ENCODE measurements around the gene HS6ST3.
A peak's percentile ranks its signal among the peaks of the same experiment; 100 is the strongest.

The HS6ST3 gene

GRCh38 chr13:96199315-96199714 is 109.4 kb downstream of the HS6ST3 start:
- DNase-seq, result no peak

- no peak for DNase-seq
These were observed 110.9 kb downstream of the HS6ST3 start for GRCh38 chr13:96200810-96201209.

- DNase-seq, result no peak
These were observed 112.4 kb downstream of the HS6ST3 start for GRCh38 chr13:96202315-96202714.

GRCh38 chr13:96203471-96203870 is 113.6 kb downstream of the HS6ST3 start:
- DNase-seq, result no peak

- no peak for DNase-seq
These were observed 125.0 kb downstream of the HS6ST3 start for GRCh38 chr13:96214824-96215445.

- no peak for DNase-seq
These were observed 126.6 kb downstream of the HS6ST3 start for GRCh38 chr13:96216543-96216942.

GRCh38 chr13:96218475-96218874 is 128.6 kb downstream of the HS6ST3 start:
- no peak for DNase-seq

GRCh38 chr13:96221471-96221870 is 131.6 kb downstream of the HS6ST3 start:
- no peak for DNase-seq

- no peak for DNase-seq
These were observed 133.3 kb downstream of the HS6ST3 start for GRCh38 chr13:96223231-96223630.

- DNase-seq, result peak; percentile 7
These were observed 139.4 kb downstream of the HS6ST3 start for GRCh38 chr13:96229356-96229755.

GRCh38 chr13:96238241-96238640 is 148.3 kb downstream of the HS6ST3 start:
- no peak for DNase-seq

GRCh38 chr13:96238861-96239260 is 149.0 kb downstream of the HS6ST3 start:
- no peak for DNase-seq

GRCh38 chr13:96243376-96243775 is 153.5 kb downstream of the HS6ST3 start:
- DNase-seq, result no peak

GRCh38 chr13:96248103-96248502 is 158.2 kb downstream of the HS6ST3 start:
- no peak for DNase-seq

- no peak for DNase-seq
These were observed 159.1 kb downstream of the HS6ST3 start for GRCh38 chr13:96248996-96249395.

GRCh38 chr13:96252903-96253302 is 163.0 kb downstream of the HS6ST3 start:
- DNase-seq, result no peak

- DNase-seq, result no peak
These were observed 183.3 kb downstream of the HS6ST3 start for GRCh38 chr13:96273196-96273595.

GRCh38 chr13:96274046-96274445 is 184.1 kb downstream of the HS6ST3 start:
- peak; percentile 2 for DNase-seq

GRCh38 chr13:96279904-96280303 is 190.0 kb downstream of the HS6ST3 start:
- DNase-seq, result no peak

GRCh38 chr13:96284971-96285370 is 195.1 kb downstream of the HS6ST3 start:
- no peak for DNase-seq

- no peak for DNase-seq
These were observed 195.8 kb downstream of the HS6ST3 start for GRCh38 chr13:96285729-96286128.

GRCh38 chr13:96294930-96295881 is 205.3 kb downstream of the HS6ST3 start:
- no peak for DNase-seq

- DNase-seq, result no peak
These were observed 207.5 kb downstream of the HS6ST3 start for GRCh38 chr13:96297360-96297759.

GRCh38 chr13:96299235-96299634 is 209.3 kb downstream of the HS6ST3 start:
- no peak for DNase-seq

Data from fibroblast of skin of back (primary cell).